HEK293 (cell line): ENCODE measurements around the gene BTRC.

Experiments used
- CTCF ChIA-PET: fragments of 350-600 bp; formaldehyde crosslinking; extraction: SDS; loops from one replicate; lab custom pipeline; 2021; ENCODE audit warnings: antibody characterized with exemption; lab: Yijun Ruan, JAX
- POLR2A ChIA-PET: fragments of 300-600 bp; formaldehyde crosslinking; extraction: SDS; loops from one replicate; lab custom pipeline; 2020; ENCODE audit warnings: antibody characterized with exemption, inconsistent platforms; lab: Yijun Ruan, JAX
- H3K27ac ChIP-seq: fragments of 200-500 bp; sonication (Bioruptor generic); 2 replicates; pipeline ENCODE4 v1.5.1; 2014; ENCODE audit warnings: low read depth, low read length, control low read depth, inconsistent platforms; ENCODE audit errors: extremely low read depth
- H3K36me3 ChIP-seq, 2 experiments: fragments of 200-500 bp in 1 of 2; sonication (Bioruptor generic) in 1 of 2; 1 replicate in 1 of 2; 2 replicates in 1 of 2; pipeline ENCODE4 v1.5.1; 2014 to 2017; ENCODE audit warnings: inconsistent platforms in 2 of 2, low read length in 2 of 2; ENCODE audit not compliant: control insufficient read depth in 2 of 2, insufficient read depth in 1 of 2
- H3K4me1 ChIP-seq: fragments of 200-500 bp; sonication (Bioruptor generic); 2 replicates; pipeline ENCODE4 v1.5.1; 2014; ENCODE audit warnings: mild to moderate bottlenecking, low read length, inconsistent platforms; ENCODE audit not compliant: control insufficient read depth, insufficient read depth
- H3K4me3 ChIP-seq: 2 replicates; pipeline ENCODE4 v1.5.1; 2011; ENCODE audit warnings: low read depth, mild to moderate bottlenecking, control low read depth, low read length, moderate library complexity
- H3K9me3 ChIP-seq: fragments of 200-500 bp; sonication (Bioruptor generic); 2 replicates; pipeline ENCODE4 v1.5.1; 2014; ENCODE audit warnings: low read depth, low read length, inconsistent platforms; ENCODE audit not compliant: control insufficient read depth, insufficient read depth
- FEZF1 ChIP-seq: fragments of 450-650 bp; formaldehyde crosslinking; IDR thresholded peaks from 2 replicates; pipeline ENCODE4 v1.5.1; 2016; ENCODE audit warnings: missing biosample characterization, missing genetic modification characterization
- HOXA7 ChIP-seq: sonication (generic); formaldehyde crosslinking; IDR thresholded peaks from 2 replicates; pipeline ENCODE4 v1.8.1; 2022; ENCODE audit warnings: missing genetic modification reagents, borderline replicate concordance
- HOXD13 ChIP-seq: sonication (generic); formaldehyde crosslinking; IDR thresholded peaks from 2 replicates; pipeline ENCODE4 v1.8.0; 2022; ENCODE audit warnings: missing genetic modification reagents, borderline replicate concordance
- KLF10 ChIP-seq: fragments of 450-650 bp; IDR thresholded peaks from 2 replicates; pipeline ENCODE4 v1.5.1; 2018; ENCODE audit warnings: missing biosample characterization, mild to moderate bottlenecking, missing genetic modification characterization
- OSR2 ChIP-seq: fragments of 450-650 bp; formaldehyde crosslinking; IDR thresholded peaks from 2 replicates; pipeline ENCODE4 v1.5.1; 2016; ENCODE audit warnings: missing biosample characterization, missing genetic modification characterization
- WT1 ChIP-seq: fragments of 450-650 bp; formaldehyde crosslinking; IDR thresholded peaks from 2 replicates; pipeline ENCODE4 v1.5.1; 2016; ENCODE audit warnings: missing biosample characterization, missing genetic modification characterization
- YY1 ChIP-seq: fragments of 450-650 bp; formaldehyde crosslinking; IDR thresholded peaks from 2 replicates; pipeline ENCODE4 v1.5.1; 2018; ENCODE audit warnings: missing biosample characterization, missing genetic modification characterization
- YY2 ChIP-seq: fragments of 450-650 bp; formaldehyde crosslinking; IDR thresholded peaks from 2 replicates; pipeline ENCODE4 v1.5.1; 2016; ENCODE audit warnings: missing biosample characterization, missing genetic modification characterization
- ZEB2 ChIP-seq: fragments of 450-650 bp; formaldehyde crosslinking; IDR thresholded peaks from 2 replicates; pipeline ENCODE4 v1.5.1; 2016; ENCODE audit warnings: missing biosample characterization, missing genetic modification characterization
- ZIC2 ChIP-seq: fragments of 450-650 bp; formaldehyde crosslinking; IDR thresholded peaks from 2 replicates; pipeline ENCODE4 v1.5.1; 2016; ENCODE audit warnings: missing biosample characterization, missing genetic modification characterization
- ZNF133 ChIP-seq: fragments of 450-650 bp; formaldehyde crosslinking; IDR thresholded peaks from 2 replicates; pipeline ENCODE4 v1.5.1; 2016; ENCODE audit warnings: missing biosample characterization, missing genetic modification characterization
- ZNF292 ChIP-seq: fragments of 450-650 bp; formaldehyde crosslinking; IDR thresholded peaks from 2 replicates; pipeline ENCODE4 v1.5.1; 2016; ENCODE audit warnings: low read depth, missing biosample characterization, missing genetic modification characterization, borderline replicate concordance
- ZNF302 ChIP-seq: fragments of 450-650 bp; formaldehyde crosslinking; IDR thresholded peaks from 2 replicates; pipeline ENCODE4 v1.5.1; 2016; ENCODE audit warnings: missing biosample characterization, missing genetic modification characterization, low read depth
- ZNF350 ChIP-seq: fragments of 450-650 bp; formaldehyde crosslinking; IDR thresholded peaks from 2 replicates; pipeline ENCODE4 v1.5.0; 2017; ENCODE audit warnings: missing biosample characterization, mild to moderate bottlenecking, missing genetic modification characterization
- ZNF354C ChIP-seq: fragments of 450-650 bp; formaldehyde crosslinking; IDR thresholded peaks from 2 replicates; pipeline ENCODE4 v1.5.1; 2016; ENCODE audit warnings: missing biosample characterization, missing genetic modification characterization, low read depth, borderline replicate concordance
- ZNF416 ChIP-seq: fragments of 450-650 bp; formaldehyde crosslinking; IDR thresholded peaks from 2 replicates; pipeline ENCODE4 v1.5.1; 2016; ENCODE audit warnings: missing biosample characterization, missing genetic modification characterization
- ZNF48 ChIP-seq: fragments of 450-650 bp; formaldehyde crosslinking; IDR thresholded peaks from 2 replicates; pipeline ENCODE4 v1.5.1; 2016; ENCODE audit warnings: missing biosample characterization, missing genetic modification characterization
- ZNF513 ChIP-seq: fragments of 450-650 bp; IDR thresholded peaks from 2 replicates; pipeline ENCODE4 v1.5.1; 2018; ENCODE audit warnings: missing biosample characterization, missing genetic modification characterization
- ZNF548 ChIP-seq: fragments of 450-650 bp; formaldehyde crosslinking; IDR thresholded peaks from 2 replicates; pipeline ENCODE4 v1.5.1; 2016; ENCODE audit warnings: missing biosample characterization, missing genetic modification characterization
- ZNF549 ChIP-seq: fragments of 450-650 bp; IDR thresholded peaks from 2 replicates; pipeline ENCODE4 v1.5.1; 2018; ENCODE audit warnings: missing biosample characterization, missing genetic modification characterization, mild to moderate bottlenecking, inconsistent platforms, moderate library complexity
- ZNF596 ChIP-seq: fragments of 450-650 bp; IDR thresholded peaks from 2 replicates; pipeline ENCODE4 v1.5.0; 2018; ENCODE audit warnings: missing biosample characterization, mild to moderate bottlenecking, missing genetic modification characterization, moderate library complexity
- ZNF610 ChIP-seq: fragments of 450-650 bp; formaldehyde crosslinking; IDR thresholded peaks from 2 replicates; pipeline ENCODE4 v1.5.1; 2016; ENCODE audit warnings: missing biosample characterization, missing genetic modification characterization, borderline replicate concordance
- ZNF670 ChIP-seq: fragments of 450-650 bp; formaldehyde crosslinking; IDR thresholded peaks from 2 replicates; pipeline ENCODE4 v1.5.1; 2016; ENCODE audit warnings: missing biosample characterization, missing genetic modification characterization, low read depth
- ZNF701 ChIP-seq: fragments of 450-650 bp; formaldehyde crosslinking; IDR thresholded peaks from 2 replicates; pipeline ENCODE4 v1.5.1; 2016; ENCODE audit warnings: missing biosample characterization, missing genetic modification characterization
- ZNF704 ChIP-seq: fragments of 450-650 bp; formaldehyde crosslinking; IDR thresholded peaks from 2 replicates; pipeline ENCODE4 v1.5.1; 2016; ENCODE audit warnings: missing biosample characterization, missing genetic modification characterization
- ZNF837 ChIP-seq: fragments of 450-650 bp; formaldehyde crosslinking; IDR thresholded peaks from 2 replicates; pipeline ENCODE4 v1.5.1; 2016; ENCODE audit warnings: missing biosample characterization, missing genetic modification characterization
- TF ChIP-seq, protein P1 (sequence below): fragments of 450-650 bp; formaldehyde crosslinking; IDR thresholded peaks from 2 replicates; pipeline ENCODE4; 2016; ENCODE audit warnings: missing biosample characterization, missing genetic modification characterization
- TF ChIP-seq, protein P2 (sequence below): fragments of 450-650 bp; formaldehyde crosslinking; IDR thresholded peaks from 2 replicates; pipeline ENCODE4 v1.5.1; 2016; ENCODE audit warnings: missing biosample characterization, missing genetic modification characterization
- TF ChIP-seq, protein P3 (sequence below): fragments of 450-650 bp; formaldehyde crosslinking; IDR thresholded peaks from 2 replicates; pipeline ENCODE4 v1.5.1; 2016; ENCODE audit warnings: missing biosample characterization, missing genetic modification characterization, low read depth

The BTRC gene

DNA sequence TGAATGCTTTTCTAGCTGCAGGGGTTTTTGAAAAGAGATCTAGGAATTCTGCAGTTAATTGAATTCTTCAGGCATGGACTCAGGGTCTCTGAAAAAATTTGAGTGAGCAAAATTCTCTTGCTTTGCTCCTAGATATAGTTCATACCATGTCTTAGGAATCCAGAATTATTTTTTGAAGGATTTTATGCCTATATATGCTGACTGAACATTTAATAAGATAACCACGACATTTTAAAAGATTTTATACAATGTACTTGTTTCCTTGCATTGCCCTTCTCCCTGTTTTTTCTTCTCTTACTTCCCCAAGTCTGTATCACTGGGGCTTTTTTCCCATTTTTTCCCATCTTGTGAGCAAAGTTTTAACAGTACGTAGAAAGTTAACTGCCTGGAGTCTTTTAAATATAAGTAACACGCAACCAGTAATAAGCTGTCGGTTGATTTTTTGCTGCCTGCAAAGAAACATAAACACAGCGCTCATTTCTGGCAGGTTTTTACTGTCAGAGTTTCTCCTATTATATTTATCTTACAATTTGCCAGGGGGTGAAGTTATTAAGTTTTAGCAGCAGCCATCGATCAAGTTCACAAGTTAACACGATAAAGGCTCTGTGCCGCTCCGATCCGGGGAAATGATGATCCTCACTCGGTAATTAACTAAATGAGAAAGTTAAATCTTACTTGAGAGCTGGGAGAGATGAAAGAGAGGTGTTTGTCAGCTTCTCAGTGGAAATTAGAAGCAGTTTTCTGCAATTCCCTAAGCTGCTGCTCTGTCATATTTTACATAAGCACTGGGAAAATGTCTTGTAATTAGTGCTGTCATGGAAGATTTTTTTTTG lies 153.1 kb downstream of the BTRC start (continued):
- TF ChIP-seq ZNF416 (tag by site-specific recombination) (no peak), WT1 (tag by site-specific recombination) (peak; percentile 77), ZNF292 (tag by site-specific recombination) (no peak), ZNF610 (tag by site-specific recombination) (peak; percentile 36; the same call in 1 of the 2 replicates), ZNF704 (tag by site-specific recombination) (no peak), ZNF701 (tag by site-specific recombination) (no peak), ZNF513 (tag by site-specific recombination) (no peak), ZNF133 (tag by site-specific recombination) (no peak), HOXD13 (no peak), ZNF670 (tag by site-specific recombination) (no peak), ZEB2 (tag by site-specific recombination) (peak; percentile 64), ZNF548 (tag by site-specific recombination) (no peak), ZIC2 (tag by site-specific recombination) (no peak), ZNF354C (tag by site-specific recombination) (no peak), ZNF837 (tag by site-specific recombination) (no peak), ZNF549 (tag by site-specific recombination) (no peak), ZNF350 (tag by site-specific recombination) (no peak), KLF10 (tag by site-specific recombination) (peak; percentile 38; the same call in 1 of the 2 replicates)
- TF ChIP-seq, protein P1, sequence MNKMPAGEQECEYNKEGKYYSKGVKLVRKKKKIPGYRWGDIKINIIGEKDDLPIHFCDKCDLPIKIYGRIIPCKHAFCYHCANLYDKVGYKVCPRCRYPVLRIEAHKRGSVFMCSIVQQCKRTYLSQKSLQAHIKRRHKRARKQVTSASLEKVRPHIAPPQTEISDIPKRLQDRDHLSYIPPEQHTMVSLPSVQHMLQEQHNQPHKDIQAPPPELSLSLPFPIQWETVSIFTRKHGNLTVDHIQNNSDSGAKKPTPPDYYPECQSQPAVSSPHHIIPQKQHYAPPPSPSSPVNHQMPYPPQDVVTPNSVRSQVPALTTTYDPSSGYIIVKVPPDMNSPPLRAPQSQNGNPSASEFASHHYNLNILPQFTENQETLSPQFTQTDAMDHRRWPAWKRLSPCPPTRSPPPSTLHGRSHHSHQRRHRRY (tag by site-specific recombination) = no peak
- TF ChIP-seq, protein P2, sequence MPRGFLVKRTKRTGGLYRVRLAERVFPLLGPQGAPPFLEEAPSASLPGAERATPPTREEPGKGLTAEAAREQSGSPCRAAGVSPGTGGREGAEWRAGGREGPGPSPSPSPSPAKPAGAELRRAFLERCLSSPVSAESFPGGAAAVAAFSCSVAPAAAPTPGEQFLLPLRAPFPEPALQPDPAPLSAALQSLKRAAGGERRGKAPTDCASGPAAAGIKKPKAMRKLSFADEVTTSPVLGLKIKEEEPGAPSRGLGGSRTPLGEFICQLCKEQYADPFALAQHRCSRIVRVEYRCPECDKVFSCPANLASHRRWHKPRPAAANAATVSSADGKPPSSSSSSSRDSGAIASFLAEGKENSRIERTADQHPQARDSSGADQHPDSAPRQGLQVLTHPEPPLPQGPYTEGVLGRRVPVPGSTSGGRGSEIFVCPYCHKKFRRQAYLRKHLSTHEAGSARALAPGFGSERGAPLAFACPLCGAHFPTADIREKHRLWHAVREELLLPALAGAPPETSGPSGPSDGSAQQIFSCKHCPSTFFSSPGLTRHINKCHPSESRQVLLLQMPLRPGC = peak; percentile 58; the same call in 1 of the 2 replicates

DNA sequence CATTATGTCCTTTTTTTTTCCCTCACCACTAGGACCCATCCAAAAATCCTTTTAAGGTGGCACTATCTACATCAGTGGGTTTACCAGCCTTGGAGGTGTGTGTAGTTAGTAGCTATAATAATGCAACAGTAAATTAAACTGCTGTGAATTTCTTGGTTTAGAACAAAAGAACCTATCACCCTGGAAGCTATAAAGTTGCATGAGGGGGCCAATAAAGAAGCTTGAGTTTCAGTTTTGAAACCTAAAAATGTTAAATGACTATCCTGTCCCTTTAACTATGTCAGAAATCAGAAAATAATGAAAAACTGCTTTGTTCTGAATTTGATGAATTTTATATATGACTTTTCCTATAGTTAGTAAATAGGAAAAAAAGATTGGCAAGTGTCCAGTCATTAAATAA lies 153.9 kb downstream of the BTRC start:
- Histone ChIP-seq H3K36me3 (no peaks in the 10 kb centered on the region), H3K4me1 (peaks cover 19% of the 10 kb centered on the region), H3K9me3 (no peaks in the 10 kb centered on the region), H3K4me3 (no peak overlapping the region), H3K27ac (no peak overlapping the region)
- CTCF ChIA-PET = interaction anchor here (1.0 to 1.7 kb wide), 4 partner anchors 11 to 294 kb away, joined by 3 to 10 read pairs (median 5); no protein-coding TSS in a partner anchor
- POLR2A ChIA-PET = no interaction called here
- TF ChIP-seq HOXA7 (CRISPR knock-in tag) (no peak), KLF10 (tag by site-specific recombination) (peak; percentile 41), YY2 (no peak), YY1 (tag by site-specific recombination) (no peak), ZNF596 (tag by site-specific recombination) (no peak), ZNF48 (tag by site-specific recombination) (no peak), OSR2 (tag by site-specific recombination) (peak; percentile 28; the same call in 1 of the 2 replicates), ZNF302 (tag by site-specific recombination) (no peak), FEZF1 (tag by site-specific recombination) (peak; percentile 64)
- TF ChIP-seq, protein P1 (tag by site-specific recombination) = no peak
- TF ChIP-seq, protein P3, sequence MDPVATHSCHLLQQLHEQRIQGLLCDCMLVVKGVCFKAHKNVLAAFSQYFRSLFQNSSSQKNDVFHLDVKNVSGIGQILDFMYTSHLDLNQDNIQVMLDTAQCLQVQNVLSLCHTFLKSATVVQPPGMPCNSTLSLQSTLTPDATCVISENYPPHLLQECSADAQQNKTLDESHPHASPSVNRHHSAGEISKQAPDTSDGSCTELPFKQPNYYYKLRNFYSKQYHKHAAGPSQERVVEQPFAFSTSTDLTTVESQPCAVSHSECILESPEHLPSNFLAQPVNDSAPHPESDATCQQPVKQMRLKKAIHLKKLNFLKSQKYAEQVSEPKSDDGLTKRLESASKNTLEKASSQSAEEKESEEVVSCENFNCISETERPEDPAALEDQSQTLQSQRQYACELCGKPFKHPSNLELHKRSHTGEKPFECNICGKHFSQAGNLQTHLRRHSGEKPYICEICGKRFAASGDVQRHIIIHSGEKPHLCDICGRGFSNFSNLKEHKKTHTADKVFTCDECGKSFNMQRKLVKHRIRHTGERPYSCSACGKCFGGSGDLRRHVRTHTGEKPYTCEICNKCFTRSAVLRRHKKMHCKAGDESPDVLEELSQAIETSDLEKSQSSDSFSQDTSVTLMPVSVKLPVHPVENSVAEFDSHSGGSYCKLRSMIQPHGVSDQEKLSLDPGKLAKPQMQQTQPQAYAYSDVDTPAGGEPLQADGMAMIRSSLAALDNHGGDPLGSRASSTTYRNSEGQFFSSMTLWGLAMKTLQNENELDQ = no peak
